SK-N-SH (cell line): ENCODE data around the gene PTPRG. TPM values are rescaled to one million over a fixed set of nuclear protein-coding genes. Genes with fewer than 3 reads are reported as not detected.

Experiments
- CTCF ChIA-PET: fragments of 300-600, 350-600 bp; formaldehyde crosslinking; extraction: SDS; loops from one replicate; lab custom pipeline; 2021; lab: Yijun Ruan, JAX
- POLR2A ChIA-PET: fragments of 350-600 bp; sonication (Branson Sonifier 250); formaldehyde crosslinking; extraction: SDS; loops from one replicate; lab custom pipeline; 2020; ENCODE audit warnings: antibody characterized with exemption, inconsistent platforms; lab: Yijun Ruan, JAX
- DNase-seq: peaks from one replicate; pipeline ENCODE4 v3.0.0; 2012
- H2AFZ ChIP-seq: fragments of 200-600 bp; sonication (generic); 2 replicates; pipeline ENCODE4 v1.8.1; 2016; ENCODE audit warnings: antibody characterized with exemption, mild to moderate bottlenecking, low read depth
- H3F3A ChIP-seq: fragments of 200-600 bp; sonication (generic); replicated peaks from 2 replicates; pipeline ENCODE3; 2016; ENCODE audit warnings: antibody characterized with exemption, mild to moderate bottlenecking; ENCODE audit not compliant: insufficient read depth
- H3K27ac ChIP-seq, 2 experiments: fragments of 200-500 bp in 1 of 2; fragments of 200-600 bp in 1 of 2; sonication (Bioruptor generic) in 1 of 2; sonication (generic), shearing (Covaris generic) in 1 of 2; 2 replicates each; pipeline versions ENCODE4 v1.5.1 to v1.6.1; 2014 to 2016; ENCODE audit warnings: low read depth in 2 of 2, inconsistent platforms in 1 of 2, low read length in 1 of 2, mild to moderate bottlenecking in 1 of 2, mixed read lengths in 1 of 2
- H3K27me3 ChIP-seq: fragments of 200-600 bp; sonication (generic), shearing (Covaris generic); 2 replicates; pipeline ENCODE4 v1.6.1; 2016; ENCODE audit warnings: mixed run types; ENCODE audit not compliant: insufficient read depth
- H3K36me3 ChIP-seq, 2 experiments: fragments of 200-500 bp in 1 of 2; fragments of 200-600 bp in 1 of 2; sonication (Bioruptor generic) in 1 of 2; sonication (generic) in 1 of 2; replicated peaks in 1 of 2; 2 replicates each; pipeline versions ENCODE3 to v1.5.1; 2014 to 2016; ENCODE audit warnings: low read length in 1 of 2, mild to moderate bottlenecking in 1 of 2; ENCODE audit not compliant: insufficient read depth in 2 of 2, control insufficient read depth in 1 of 2
- H3K4me1 ChIP-seq, 2 experiments: fragments of 200-500 bp in 1 of 2; fragments of 200-600 bp in 1 of 2; sonication (Bioruptor generic) in 1 of 2; sonication (generic), shearing (Covaris generic) in 1 of 2; 2 replicates each; pipeline versions ENCODE4 v1.5.1 to v1.6.1; 2014 to 2016; ENCODE audit warnings: low read depth in 1 of 2, low read length in 1 of 2, mixed run types in 1 of 2; ENCODE audit not compliant: insufficient read depth in 2 of 2, control insufficient read depth in 1 of 2
- H3K4me2 ChIP-seq: fragments of 200-600 bp; sonication (generic), shearing (Covaris generic); 2 replicates; pipeline ENCODE4 v1.6.1; 2017; ENCODE audit warnings: mixed run types
- H3K4me3 ChIP-seq, 2 experiments: fragments of 200-500 bp in 1 of 2; fragments of 200-600 bp in 1 of 2; sonication (Bioruptor generic) in 1 of 2; sonication (generic), shearing (Covaris generic) in 1 of 2; 2 replicates each; pipeline versions ENCODE4 v1.5.1 to v1.8.1; 2014 to 2016; ENCODE audit warnings: low read depth in 2 of 2, inconsistent platforms in 1 of 2, low read length in 1 of 2, mild to moderate bottlenecking in 1 of 2, mixed read lengths in 1 of 2, moderate library complexity in 1 of 2
- H3K79me2 ChIP-seq: fragments of 200-600 bp; sonication (generic); 2 replicates; pipeline ENCODE4 v1.8.1; 2017; ENCODE audit warnings: mild to moderate bottlenecking; ENCODE audit not compliant: insufficient read depth
- H3K9ac ChIP-seq: fragments of 200-600 bp; sonication (generic); 2 replicates; pipeline ENCODE4 v1.6.1; 2017; ENCODE audit warnings: mixed run types
- H3K9me2 ChIP-seq: fragments of 200-600 bp; sonication (generic); 2 replicates; pipeline ENCODE4 v1.6.1; 2017; ENCODE audit warnings: mixed run types
- H3K9me3 ChIP-seq: fragments of 200-600 bp; sonication (generic); 2 replicates; pipeline ENCODE4 v1.6.1; 2017; ENCODE audit warnings: mixed run types, mild to moderate bottlenecking, moderate library complexity
- H4K20me1 ChIP-seq: fragments of 200-600 bp; sonication (generic); 2 replicates; pipeline ENCODE4 v1.6.1; 2017; ENCODE audit warnings: mild to moderate bottlenecking, mixed run types; ENCODE audit not compliant: insufficient read depth
- EP300 ChIP-seq, 2 experiments: IDR thresholded peaks; 2 replicates each; pipeline versions ENCODE4 v1.4.0 to v1.6.1; 2012; ENCODE audit warnings: borderline replicate concordance in 1 of 2, low read depth in 1 of 2, low read length in 1 of 2
- EZH2phosphoT487 ChIP-seq: fragments of 200-600 bp; sonication (generic); IDR thresholded peaks from 2 replicates; pipeline ENCODE4 v1.6.1; 2017; ENCODE audit warnings: low read depth, mixed run types, mild to moderate bottlenecking, antibody characterized with exemption, moderate library complexity, borderline replicate concordance
- FOSL2 ChIP-seq: IDR thresholded peaks from 2 replicates; pipeline ENCODE4 v1.4.0; 2012; ENCODE audit warnings: low read depth, mild to moderate bottlenecking, moderate library complexity, borderline replicate concordance
- FOXJ3 ChIP-seq: sonication (generic); formaldehyde crosslinking; IDR thresholded peaks from 2 replicates; pipeline ENCODE4 v1.5.1; 2020; ENCODE audit warnings: mild to moderate bottlenecking, missing genetic modification reagents
- FOXM1 ChIP-seq: IDR thresholded peaks from 2 replicates; pipeline ENCODE4 v1.4.0; 2012; ENCODE audit warnings: low read depth, mild to moderate bottlenecking
- GATA2 ChIP-seq: sonication (generic); formaldehyde crosslinking; IDR thresholded peaks from 2 replicates; pipeline ENCODE4 v1.5.0; 2020; ENCODE audit warnings: mild to moderate bottlenecking, missing genetic modification reagents
- MEF2A ChIP-seq: IDR thresholded peaks from 2 replicates; pipeline ENCODE4 v1.4.0; 2012; ENCODE audit warnings: low read depth, borderline replicate concordance
- NFIC ChIP-seq: IDR thresholded peaks from 2 replicates; pipeline ENCODE4 v1.4.0; 2012; ENCODE audit warnings: borderline replicate concordance
- POLR2AphosphoS5 ChIP-seq: IDR thresholded peaks from 2 replicates; pipeline ENCODE4 v1.6.1; 2012; ENCODE audit warnings: low read depth, low read length
- RCOR1 ChIP-seq: fragments of 150-350 bp; IDR thresholded peaks from 2 replicates; pipeline ENCODE4 v1.6.1; 2017; ENCODE audit warnings: antibody characterized with exemption, low read length
- RXRA ChIP-seq: IDR thresholded peaks from 2 replicates; pipeline ENCODE4 v1.4.0; 2012; ENCODE audit warnings: low read depth, mild to moderate bottlenecking, borderline replicate concordance
- SIN3A ChIP-seq: IDR thresholded peaks from 2 replicates; pipeline ENCODE4 v1.6.1; 2012; ENCODE audit warnings: low read depth, mild to moderate bottlenecking, low read length, moderate library complexity, borderline replicate concordance
- SMC3 ChIP-seq: IDR thresholded peaks from 2 replicates; pipeline ENCODE4 v1.6.1; 2012; ENCODE audit warnings: low read depth, low read length, improper control_type of control experiment
- TCF12 ChIP-seq: IDR thresholded peaks from 2 replicates; pipeline ENCODE4 v1.4.0; 2012
- TEAD4 ChIP-seq: IDR thresholded peaks from 2 replicates; pipeline ENCODE4 v1.4.0; 2012; ENCODE audit warnings: mild to moderate bottlenecking, borderline replicate concordance; ENCODE audit not compliant: insufficient read depth
- USF2 ChIP-seq: fragments of 150-350 bp; IDR thresholded peaks from 2 replicates; pipeline ENCODE4 v1.6.1; 2017; ENCODE audit warnings: antibody characterized with exemption, low read length, low read depth, borderline replicate concordance
- YY1 ChIP-seq: IDR thresholded peaks from 2 replicates; pipeline ENCODE4 v1.4.0; 2012; ENCODE audit warnings: low read depth, mild to moderate bottlenecking
- WGBS: methylation state at CpG from one replicate; pipeline ENCODE4 v1.1.6; 2017; ENCODE audit warnings: low lambda C conversion rate; 5-methylcytosine and 5-hydroxymethylcytosine counted together
- polyA plus RNA-seq, 3 experiments: library from polyadenylated mRNA; depleted of rRNA; stranded (reverse); fragments of >200 nt; gene quantifications; 2 replicates each; pipeline ENCODE4 v1.2.3, GENCODE V29; 2012
- TF ChIP-seq, protein P1 (sequence below): IDR thresholded peaks from 2 replicates; pipeline ENCODE4 v1.4.0; 2012; ENCODE audit warnings: low read depth, borderline replicate concordance
- TF ChIP-seq, protein P2 (sequence below): IDR thresholded peaks from 2 replicates; pipeline ENCODE4; 2012

Gene PTPRG
- polyA plus RNA-seq, 1 of the 3 experiments (the other 2 are of a cell fraction) = 14.1 TPM

GRCh38 chr3:61771976-61772375 lies 210.6 kb downstream of the PTPRG start:
- 0 out of 2 replicates have a peak, but pooled peaks cover 2% of the 10 kb centered on the region for H4K20me1 ChIP-seq
- peak overlapping the region in 1 of 2 experiments; percentile 82; a peak in 2 of 4 replicates for H3K27ac ChIP-seq
- no peak overlapping the region for H3K4me3 ChIP-seq

DNA sequence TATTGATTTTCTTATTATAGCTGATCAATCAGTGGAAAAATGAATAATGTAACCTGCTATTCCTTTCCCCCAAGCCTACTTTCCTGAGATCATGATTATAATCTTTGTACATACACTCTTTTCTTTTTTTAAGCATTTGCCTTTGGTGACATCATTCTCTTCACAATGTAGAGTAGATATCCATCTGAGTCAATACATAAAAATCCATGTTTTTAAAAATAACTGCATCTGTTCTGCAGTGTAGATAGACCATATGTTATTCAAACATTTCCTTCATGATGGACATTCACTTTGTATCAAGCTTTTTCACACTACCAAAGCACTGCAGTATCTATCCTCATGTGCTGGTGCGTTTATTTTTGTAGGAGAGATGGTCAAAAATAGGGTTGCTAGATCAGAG lies 211.1 kb downstream of the PTPRG start:
- no peaks in the 10 kb centered on the region for H3K27me3 ChIP-seq
- H3K4me2 ChIP-seq = peak overlapping the region; percentile 1; the same call in 1 of the 2 replicates
- peak overlapping the region in 1 of 2 experiments; percentile 82; a peak in 2 of 4 replicates for H3K27ac ChIP-seq
- no peaks in the 10 kb centered on the region for H3K36me3 ChIP-seq
- no peak overlapping the region for H3K9ac ChIP-seq
- peaks cover 38% of the 10 kb centered on the region; the same call in 1 of the 2 replicates for H3K79me2 ChIP-seq
- 90% methylated on average over 1 of the region's 1 CpG for WGBS
- H2AFZ ChIP-seq = no peak overlapping the region
- peaks cover 10% of the 10 kb centered on the region for H3F3A ChIP-seq
- H4K20me1 ChIP-seq = 0 out of 2 replicates have a peak, but pooled peaks cover 2% of the 10 kb centered on the region
- no peaks in the 10 kb centered on the region for H3K4me1 ChIP-seq
- DNase-seq = no peak
- CTCF ChIA-PET = no interaction called here
- H3K9me2 ChIP-seq = no peaks in the 10 kb centered on the region
- H3K4me3 ChIP-seq = no peak overlapping the region
- POLR2A ChIA-PET = no interaction called here
- H3K9me3 ChIP-seq = no peaks in the 10 kb centered on the region
- TF ChIP-seq FOXJ3 (CRISPR knock-in tag) = no peak
- peak in 1 of 2 experiments; percentile 37; a peak in 1 of 4 replicates for TF ChIP-seq EP300 (IDR thresholded peaks at IDR 0.05; ENCODE audit: borderline replicate concordance in 1 of 2, low read depth in 1 of 2, low read length in 1 of 2)
- TF ChIP-seq, protein P1, sequence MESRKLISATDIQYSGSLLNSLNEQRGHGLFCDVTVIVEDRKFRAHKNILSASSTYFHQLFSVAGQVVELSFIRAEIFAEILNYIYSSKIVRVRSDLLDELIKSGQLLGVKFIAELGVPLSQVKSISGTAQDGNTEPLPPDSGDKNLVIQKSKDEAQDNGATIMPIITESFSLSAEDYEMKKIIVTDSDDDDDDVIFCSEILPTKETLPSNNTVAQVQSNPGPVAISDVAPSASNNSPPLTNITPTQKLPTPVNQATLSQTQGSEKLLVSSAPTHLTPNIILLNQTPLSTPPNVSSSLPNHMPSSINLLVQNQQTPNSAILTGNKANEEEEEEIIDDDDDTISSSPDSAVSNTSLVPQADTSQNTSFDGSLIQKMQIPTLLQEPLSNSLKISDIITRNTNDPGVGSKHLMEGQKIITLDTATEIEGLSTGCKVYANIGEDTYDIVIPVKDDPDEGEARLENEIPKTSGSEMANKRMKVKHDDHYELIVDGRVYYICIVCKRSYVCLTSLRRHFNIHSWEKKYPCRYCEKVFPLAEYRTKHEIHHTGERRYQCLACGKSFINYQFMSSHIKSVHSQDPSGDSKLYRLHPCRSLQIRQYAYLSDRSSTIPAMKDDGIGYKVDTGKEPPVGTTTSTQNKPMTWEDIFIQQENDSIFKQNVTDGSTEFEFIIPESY = no peak
- no peak for TF ChIP-seq POLR2AphosphoS5
- no peak for TF ChIP-seq YY1
- peak; percentile 23; the same call in 1 of the 2 replicates for TF ChIP-seq NFIC
- TF ChIP-seq, protein P2, sequence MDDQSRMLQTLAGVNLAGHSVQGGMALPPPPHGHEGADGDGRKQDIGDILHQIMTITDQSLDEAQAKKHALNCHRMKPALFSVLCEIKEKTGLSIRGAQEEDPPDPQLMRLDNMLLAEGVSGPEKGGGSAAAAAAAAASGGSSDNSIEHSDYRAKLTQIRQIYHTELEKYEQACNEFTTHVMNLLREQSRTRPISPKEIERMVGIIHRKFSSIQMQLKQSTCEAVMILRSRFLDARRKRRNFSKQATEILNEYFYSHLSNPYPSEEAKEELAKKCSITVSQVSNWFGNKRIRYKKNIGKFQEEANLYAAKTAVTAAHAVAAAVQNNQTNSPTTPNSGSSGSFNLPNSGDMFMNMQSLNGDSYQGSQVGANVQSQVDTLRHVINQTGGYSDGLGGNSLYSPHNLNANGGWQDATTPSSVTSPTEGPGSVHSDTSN = peak; percentile 50; the same call in 1 of the 2 replicates
- no peak for TF ChIP-seq EZH2phosphoT487
- no peak for TF ChIP-seq GATA2 (CRISPR knock-in tag)
- peak; percentile 77 for TF ChIP-seq TCF12
- peak; percentile 79 for TF ChIP-seq MEF2A
- no peak for TF ChIP-seq RXRA
- no peak for TF ChIP-seq SIN3A
- 0 out of 2 replicates have a peak, but pooled peaks have one; percentile 27 for TF ChIP-seq TEAD4
- TF ChIP-seq FOSL2 = peak; percentile 64; the same call in 1 of the 2 replicates
- no peak for TF ChIP-seq SMC3

More at GRCh38 chr3:61771976-61772375, 210.6 kb downstream of the PTPRG start:
- H3K36me3 ChIP-seq = no peaks in the 10 kb centered on the region
- POLR2A ChIA-PET = no interaction called here
- H3K27me3 ChIP-seq = no peaks in the 10 kb centered on the region
- no peaks in the 10 kb centered on the region for H3K9me3 ChIP-seq
- CTCF ChIA-PET = no interaction called here
- TF ChIP-seq RXRA (no peak), NFIC (no peak), USF2 (no peak), MEF2A (no peak), FOXM1 (no peak), RCOR1 (no peak)
- TF ChIP-seq, protein P2 = peak; percentile 14; the same call in 1 of the 2 replicates
- no peaks in the 10 kb centered on the region for H3K9me2 ChIP-seq
- H2AFZ ChIP-seq = no peak overlapping the region
- no peak for DNase-seq
- peaks cover 10% of the 10 kb centered on the region for H3F3A ChIP-seq
- no peak overlapping the region for H3K9ac ChIP-seq
- H3K4me2 ChIP-seq = no peak overlapping the region
- WGBS = 67% methylated on average over 6 of the region's 6 CpGs
- no peaks in the 10 kb centered on the region for H3K4me1 ChIP-seq
- peaks cover 39% of the 10 kb centered on the region; the same call in 1 of the 2 replicates for H3K79me2 ChIP-seq
